Naive thymus-derived CD4-positive, alpha-beta T cell (primary cell): ENCODE data around the gene HOXA10. TPM values are rescaled to one million over a fixed set of nuclear protein-coding genes. Genes with fewer than 3 reads are reported as not detected.
A peak's percentile ranks its signal among the peaks of the same experiment; 100 is the strongest.

Source experiments
- ATAC-seq: fragments of 150-1000 bp; cut with Tn5 transposase; 2 replicates; pipeline ENCODE4 v1.10.0; 2021; ENCODE audit warnings: mild to moderate bottlenecking, moderate library complexity
- CTCF ChIA-PET: fragments of 350-600 bp; sonication (Branson Sonifier 250); formaldehyde crosslinking; loops from one replicate; lab custom pipeline; 2021; ENCODE audit warnings: antibody characterized with exemption; lab: Charles Lee
- POLR2A ChIA-PET: fragments of 350-600 bp; sonication (Branson Sonifier 250); formaldehyde crosslinking; loops from one replicate; lab custom pipeline; 2021; ENCODE audit warnings: antibody characterized with exemption, inconsistent platforms; lab: Charles Lee
- DNase-seq, 9 donors: peaks; one replicate each; pipeline versions ENCODE4 v3.0.0 to v3.0.0-alpha.2; 2020 to 2022; ENCODE audit warnings: mixed read lengths in 1 of 9
- H3K27ac ChIP-seq: one replicate; pipeline ENCODE4 v1.7.0; 2013; ENCODE audit warnings: mild to moderate bottlenecking, low read depth, low read length, moderate library complexity
- H3K27me3 ChIP-seq, 2 donors: one replicate each; pipeline ENCODE4 v1.7.0; 2013; ENCODE audit warnings: low read length in 2 of 2, mild to moderate bottlenecking in 2 of 2, moderate library complexity in 2 of 2; ENCODE audit not compliant: control insufficient read depth in 2 of 2, insufficient read depth in 2 of 2
- H3K36me3 ChIP-seq, 3 experiments: 1 replicate in 2 of 3; 2 replicates in 1 of 3; pipeline ENCODE4 v1.7.0; 2013; ENCODE audit warnings: low read length in 3 of 3, mild to moderate bottlenecking in 3 of 3, moderate library complexity in 1 of 3; ENCODE audit not compliant: insufficient read depth in 3 of 3, control insufficient read depth in 2 of 3
- H3K4me1 ChIP-seq, 2 donors: one replicate each; pipeline ENCODE4 v1.7.0; 2013; ENCODE audit warnings: low read length in 2 of 2, mild to moderate bottlenecking in 2 of 2, moderate library complexity in 1 of 2; ENCODE audit not compliant: control insufficient read depth in 2 of 2, insufficient read depth in 2 of 2
- H3K4me3 ChIP-seq: 2 replicates; pipeline ENCODE4 v1.7.0; 2013; ENCODE audit warnings: mild to moderate bottlenecking, low read length
- H3K9me3 ChIP-seq, 3 experiments: 1 replicate in 2 of 3; 2 replicates in 1 of 3; pipeline ENCODE4 v1.7.0; 2013; ENCODE audit warnings: low read length in 3 of 3; ENCODE audit not compliant: control insufficient read depth in 2 of 3
- H3K27ac Mint-ChIP-seq, 9 donors: one replicate each; pipeline ENCODE4 v1.8.0; 2020 to 2022; ENCODE audit warnings: mixed read lengths in 9 of 9, mild to moderate bottlenecking in 8 of 9, moderate library complexity in 5 of 9, inconsistent platforms in 2 of 9
- H3K27me3 Mint-ChIP-seq, 5 donors: one replicate each; pipeline ENCODE4 v1.8.0; 2021 to 2022; ENCODE audit warnings: mixed read lengths in 5 of 5, mild to moderate bottlenecking in 1 of 5
- H3K36me3 Mint-ChIP-seq, 5 donors: one replicate each; pipeline ENCODE4 v1.8.0; 2020 to 2022; ENCODE audit warnings: mixed read lengths in 5 of 5, mild to moderate bottlenecking in 3 of 5, inconsistent platforms in 1 of 5
- H3K4me1 Mint-ChIP-seq, 7 donors: one replicate each; pipeline ENCODE4 v1.8.0; 2020 to 2022; ENCODE audit warnings: mixed read lengths in 7 of 7, mild to moderate bottlenecking in 3 of 7, inconsistent platforms in 1 of 7
- H3K4me3 Mint-ChIP-seq, 10 donors: one replicate each; pipeline ENCODE4 v1.8.0; 2020 to 2022; ENCODE audit warnings: mild to moderate bottlenecking in 10 of 10, mixed read lengths in 10 of 10, moderate library complexity in 6 of 10, inconsistent platforms in 2 of 10
- H3K9me3 Mint-ChIP-seq, 11 donors: one replicate each; pipeline ENCODE4 v1.8.0; 2020 to 2022; ENCODE audit warnings: mixed read lengths in 11 of 11, mild to moderate bottlenecking in 4 of 11, inconsistent platforms in 1 of 11, moderate library complexity in 1 of 11
- intact Hi-C, 2 donors: fragments of 100-400 bp; cut with micrococcal nuclease; formaldehyde crosslinking; loops; one replicate each; pipeline ENCODE4 v1.15.1; 2023
- polyA plus RNA-seq, 2 donors: library from polyadenylated mRNA; unstranded; fragments of 300-500 nt; fragmentation: Illumina TruSeq; gene quantifications; one replicate each; pipeline ENCODE4 v1.2.3, GENCODE V29; 2021
- total RNA-seq, 6 experiments: library from RNA in 5 of 6; stranded (reverse) in 5 of 6; gene quantifications; 1 replicate in 5 of 6; 2 replicates in 1 of 6; pipeline ENCODE4 v1.2.3 and lab custom pipeline; 2021 to 2026

The HOXA10 gene
- total and polyA plus RNA-seq, 7 experiments from 2014 or later = 0.66 TPM; not detected in 6

GRCh38 chr7:27149842-27150567 lies 24.1 kb downstream of the HOXA10 start:
- ATAC-seq (no peak), DNase-seq (no peak)
- Mint-ChIP-seq H3K36me3 (peaks cover 0 to 3% (median 0%) of the 10 kb centered on the region in 5 donors), H3K9me3 (peaks cover 0 to 3% (median 0%) of the 10 kb centered on the region in 11 donors), H3K27me3 (peaks cover 78 to 90% (median 85%) of the 10 kb centered on the region in 5 donors), H3K4me1 (peaks cover 16 to 58% (median 40%) of the 10 kb centered on the region in 7 donors), H3K27ac (peak overlapping the region in 1 of 9 donors; percentile 38), H3K4me3 (peak overlapping the region; percentile 29 to 80 (median 77))
- intact Hi-C loops = loop anchor here (1.0 to 5.0 kb wide), 3 partner anchors 11 to 51 kb away; partner anchors contain the start of gene HOXA11 (in 2 of the 2)
- ChIA-PET POLR2A (interaction anchor here (0.7 kb wide), 1 partner anchor 56 kb away, joined by 3 read pairs; no protein-coding TSS in a partner anchor), CTCF (interaction anchor here (0.6 to 4.2 kb wide), 9 partner anchors 9 to 463 kb away, joined by 3 to 42 read pairs (median 3); no protein-coding TSS in a partner anchor)
- no peaks in the 10 kb centered on the region for H3K36me3 ChIP-seq
- H3K4me1 ChIP-seq = peaks cover 26 to 37% of the 10 kb centered on the region in 2 donors
- peaks cover 44 to 66% of the 10 kb centered on the region in 2 donors for H3K27me3 ChIP-seq
- H3K9me3 ChIP-seq = no peaks in the 10 kb centered on the region
- no peak overlapping the region for H3K27ac ChIP-seq
- peak overlapping the region; percentile 75 for H3K4me3 ChIP-seq

- H3K9me3 ChIP-seq = no peaks in the 10 kb centered on the region
- intact Hi-C loops = no loop called here
- H3K36me3 Mint-ChIP-seq = peaks cover 0 to 3% (median 0%) of the 10 kb centered on the region in 5 donors
- peaks cover 10 to 48% (median 32%) of the 10 kb centered on the region in 7 donors for H3K4me1 Mint-ChIP-seq
- H3K27ac ChIP-seq = no peak overlapping the region
- peaks cover 0 to 3% (median 0%) of the 10 kb centered on the region in 11 donors for H3K9me3 Mint-ChIP-seq
- peaks cover 70 to 86% (median 75%) of the 10 kb centered on the region in 5 donors for H3K27me3 Mint-ChIP-seq
- DNase-seq = no peak
- ATAC-seq = no peak
- H3K4me3 ChIP-seq = no peak overlapping the region
- peaks cover 23 to 28% of the 10 kb centered on the region in 2 donors for H3K4me1 ChIP-seq
- H3K36me3 ChIP-seq = no peaks in the 10 kb centered on the region
- peak overlapping the region in 4 of 10 donors; percentile 26 to 82 (median 68) for H3K4me3 Mint-ChIP-seq
- ChIA-PET POLR2A (interaction anchor here (0.7 to 0.8 kb wide), 2 partner anchors 20 to 57 kb away, joined by 3 read pairs; no protein-coding TSS in a partner anchor), CTCF (interaction anchor here (0.6 to 4.2 kb wide), 7 partner anchors 10 to 765 kb away, joined by 3 to 42 read pairs (median 3); no protein-coding TSS in a partner anchor)
- no peak overlapping the region for H3K27ac Mint-ChIP-seq
- H3K27me3 ChIP-seq = peaks cover 35 to 56% of the 10 kb centered on the region in 2 donors
Measured at GRCh38 chr7:27148756-27149641, 25.1 kb downstream of the HOXA10 start.

- POLR2A ChIA-PET = interaction anchor here (1.2 kb wide), 1 partner anchor 9 kb away, joined by 3 read pairs; no protein-coding TSS in a partner anchor
- ATAC-seq = no peak
- Mint-ChIP-seq H3K36me3 (peaks cover 0 to 3% (median 0%) of the 10 kb centered on the region in 5 donors), H3K4me1 (peaks cover 10 to 43% (median 28%) of the 10 kb centered on the region in 7 donors), H3K27ac (peak overlapping the region in 3 of 9 donors; percentile 42 to 62 (median 45)), H3K4me3 (peak overlapping the region in 9 of 10 donors; percentile 56 to 82 (median 69)), H3K27me3 (peaks cover 61 to 81% (median 68%) of the 10 kb centered on the region in 5 donors), H3K9me3 (peaks cover 0 to 3% (median 0%) of the 10 kb centered on the region in 11 donors)
- CTCF ChIA-PET = interaction anchor here (1.1 to 4.2 kb wide), 2 partner anchors 14 to 28 kb away, joined by 4 to 42 read pairs; no protein-coding TSS in a partner anchor
- no peak for DNase-seq
- no peak overlapping the region for H3K27ac ChIP-seq
- no peaks in the 10 kb centered on the region for H3K36me3 ChIP-seq
- no peak overlapping the region for H3K4me3 ChIP-seq
- peaks cover 23 to 28% of the 10 kb centered on the region in 2 donors for H3K4me1 ChIP-seq
- H3K27me3 ChIP-seq = peaks cover 28 to 48% of the 10 kb centered on the region in 2 donors
- intact Hi-C loops = no loop called here
- no peaks in the 10 kb centered on the region for H3K9me3 ChIP-seq
Measured at GRCh38 chr7:27148031-27148755, 25.9 kb downstream of the HOXA10 start.

DNA sequence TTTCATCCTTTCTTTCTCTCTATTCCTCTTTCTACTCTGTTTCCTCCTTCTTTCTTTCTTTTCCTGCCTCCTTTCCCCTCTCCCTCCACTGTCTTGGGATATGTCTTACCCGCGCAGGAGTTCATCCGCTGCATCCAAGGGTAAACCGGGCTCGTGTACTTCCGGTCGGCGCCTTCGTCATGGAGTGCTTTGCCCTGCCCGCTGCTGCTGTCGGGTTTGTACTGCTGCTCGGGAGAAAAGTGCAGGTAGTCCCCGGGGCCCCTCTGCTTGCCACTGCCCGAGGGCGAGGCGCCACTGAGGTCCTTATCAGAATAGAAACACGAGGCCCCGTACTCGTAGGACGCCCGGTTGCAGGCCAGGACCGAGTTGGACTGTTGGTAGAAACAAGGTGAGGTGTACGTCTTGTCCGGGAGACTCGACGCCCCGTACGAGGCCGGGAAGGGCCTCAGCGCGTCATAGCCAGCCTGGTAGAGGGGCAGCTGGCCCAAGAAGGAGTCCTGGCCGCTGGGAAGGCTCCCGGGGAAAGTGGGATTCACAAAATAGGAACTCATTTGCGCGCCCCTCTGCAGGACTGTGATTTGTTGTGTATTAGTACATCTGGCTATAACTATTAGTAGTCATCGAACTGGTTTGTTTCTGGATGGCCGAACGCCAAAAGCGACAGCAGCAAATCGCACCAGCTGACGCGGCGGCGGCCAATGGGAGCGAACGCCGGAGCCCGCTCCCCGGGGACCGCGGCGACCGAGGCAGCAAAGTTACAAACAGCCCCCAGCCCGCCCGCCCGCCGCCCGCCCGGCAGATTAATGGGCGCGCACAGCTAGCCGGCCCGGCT lies 26.7 kb downstream of the HOXA10 start, which contains the start of gene HOXA6:
HOXA6 (minus strand) TSS at position 576 of the 832 bp plus-strand sequence; CDS start at position 551, 25 bp downstream.
- no peak for ATAC-seq
- Histone ChIP-seq H3K9me3 (no peaks in the 10 kb centered on the region), H3K27me3 (peaks cover 20 to 40% of the 10 kb centered on the region in 2 donors), H3K4me3 (no peak within 1 kb of the TSS), H3K27ac (no peak within 1 kb of the TSS), H3K4me1 (peaks cover 21 to 26% of the 10 kb centered on the region in 2 donors), H3K36me3 (no peaks in the 10 kb centered on the region)
- CTCF ChIA-PET = interaction anchor here (1.0 to 4.2 kb wide), 2 partner anchors 14 to 460 kb away, joined by 3 to 42 read pairs; no protein-coding TSS in a partner anchor
- intact Hi-C loops = no loop called here
- no peak for DNase-seq
- Mint-ChIP-seq H3K27me3 (peaks cover 63 to 81% (median 65%) of the 10 kb centered on the region in 5 donors), H3K4me1 (peaks cover 10 to 41% (median 28%) of the 10 kb centered on the region in 7 donors), H3K36me3 (peaks cover 0 to 3% (median 0%) of the 10 kb centered on the region in 5 donors), H3K4me3 (peak within 1 kb of the TSS in 9 of 10 donors; percentile 56 to 82 (median 69)), H3K9me3 (peaks cover 0 to 3% (median 0%) of the 10 kb centered on the region in 11 donors), H3K27ac (peak within 1 kb of the TSS in 3 of 9 donors; percentile 42 to 62 (median 45))
- POLR2A ChIA-PET = interaction anchor here (1.2 kb wide), 1 partner anchor 10 kb away, joined by 3 read pairs; no protein-coding TSS in a partner anchor

DNA sequence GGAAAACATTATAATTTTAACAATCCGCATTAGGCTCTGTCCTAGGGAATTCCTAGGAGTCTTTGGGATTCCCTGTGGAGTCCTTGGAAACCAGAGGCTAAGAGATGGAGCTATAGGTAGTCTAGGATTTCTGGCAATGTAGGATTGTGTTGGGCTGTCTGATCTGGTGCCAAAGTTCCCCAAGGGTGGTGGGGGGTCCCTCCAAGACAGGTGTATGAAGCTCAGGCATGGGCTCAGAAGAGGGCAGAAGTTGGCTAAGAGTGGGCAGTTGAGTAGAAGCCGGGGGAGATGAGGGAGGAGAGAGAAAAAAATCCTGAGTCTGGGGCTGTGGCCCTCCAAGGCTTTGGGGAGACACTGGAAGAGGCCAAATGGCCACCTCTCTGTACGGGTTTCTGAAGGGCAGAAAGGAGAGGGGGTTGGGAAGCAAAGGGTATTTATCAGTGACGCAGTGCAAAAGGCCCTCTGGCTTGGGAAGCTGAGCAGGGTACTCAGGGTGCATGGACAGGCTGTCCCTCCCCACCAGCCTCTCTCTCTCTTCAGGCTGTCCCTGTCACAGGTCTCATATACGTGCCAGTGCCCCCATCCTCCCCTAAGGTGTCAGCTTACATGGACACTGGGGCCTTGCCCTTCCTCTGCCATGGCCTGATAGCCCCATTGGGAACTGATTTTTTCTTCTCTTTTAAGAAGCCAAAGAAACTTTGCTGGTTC lies 27.5 kb downstream of the HOXA10 start:
- H3K27me3 Mint-ChIP-seq = peaks cover 56 to 77% (median 63%) of the 10 kb centered on the region in 5 donors
- peaks cover 7 to 33% (median 21%) of the 10 kb centered on the region in 7 donors for H3K4me1 Mint-ChIP-seq
- ChIA-PET CTCF (interaction anchor here (1.0 kb wide), 1 partner anchor 459 kb away, joined by 3 read pairs; no protein-coding TSS in a partner anchor), POLR2A (no interaction called here)
- H3K9me3 ChIP-seq = no peaks in the 10 kb centered on the region
- intact Hi-C loops = no loop called here
- H3K27me3 ChIP-seq = peaks cover 12 to 32% of the 10 kb centered on the region in 2 donors
- H3K9me3 Mint-ChIP-seq = peaks cover 0 to 3% (median 0%) of the 10 kb centered on the region in 11 donors
- H3K4me3 ChIP-seq = no peak overlapping the region
- peaks cover 0 to 3% (median 0%) of the 10 kb centered on the region in 5 donors for H3K36me3 Mint-ChIP-seq
- peak overlapping the region in 2 of 10 donors; percentile 54 to 82 for H3K4me3 Mint-ChIP-seq
- no peaks in the 10 kb centered on the region for H3K36me3 ChIP-seq
- DNase-seq = no peak
- ATAC-seq = no peak
- peaks cover 14 to 19% of the 10 kb centered on the region in 2 donors for H3K4me1 ChIP-seq
- no peak overlapping the region for H3K27ac Mint-ChIP-seq
- H3K27ac ChIP-seq = no peak overlapping the region
